H1 (cell line): ENCODE data around the gene ZNFX1. TPM values are rescaled to one million over a fixed set of nuclear protein-coding genes. Genes with fewer than 3 reads are reported as not detected.

Experiments
- CTCF ChIA-PET: fragments of 300-600 bp; sonication (Branson Sonifier 250); formaldehyde crosslinking; loops from one replicate; lab custom pipeline; 2021; ENCODE audit not compliant: partially characterized antibody; lab: Charles Lee
- POLR2A ChIA-PET: fragments of 300-600 bp; sonication (Branson Sonifier 250); formaldehyde crosslinking; loops from one replicate; lab custom pipeline; 2021; ENCODE audit warnings: inconsistent platforms; ENCODE audit not compliant: partially characterized antibody; lab: Charles Lee
- DNase-seq, 2 experiments: peaks; one replicate each; pipeline versions ENCODE4 v3.0.0 to v3.0.0-alpha.2; 2010 to 2022; ENCODE audit warnings: low spot score in 2 of 2, low read depth in 1 of 2, mixed read lengths in 1 of 2
- FAIRE-seq: peaks from 2 replicates; lab custom pipeline; 2011; peaks lifted over from hg19 to GRCh38; lab: Jason Lieb, UNC
- H2AFZ ChIP-seq: 2 replicates; pipeline ENCODE4 v1.8.1; 2012; ENCODE audit warnings: low read length, inconsistent platforms
- H2AK5ac ChIP-seq: 2 replicates; pipeline ENCODE4 v1.6.1; 2013; ENCODE audit warnings: low read depth, low read length
- H2BK120ac ChIP-seq: replicated peaks from 2 replicates; pipeline ENCODE3; 2013; ENCODE audit warnings: low read depth, low read length, inconsistent platforms
- H2BK12ac ChIP-seq: 2 replicates; pipeline ENCODE4 v1.6.1; 2013; ENCODE audit warnings: low read depth, low read length
- H2BK15ac ChIP-seq: 2 replicates; pipeline ENCODE4 v1.6.1; 2013; ENCODE audit warnings: low read length
- H2BK20ac ChIP-seq: 2 replicates; pipeline ENCODE4 v1.6.1; 2013; ENCODE audit warnings: low read length
- H2BK5ac ChIP-seq: 2 replicates; pipeline ENCODE4 v1.6.1; 2013; ENCODE audit warnings: low read depth, low read length
- H3K14ac ChIP-seq: 2 replicates; pipeline ENCODE4 v1.6.1; 2013; ENCODE audit warnings: inconsistent platforms; ENCODE audit not compliant: insufficient read length
- H3K18ac ChIP-seq: 2 replicates; pipeline ENCODE4 v1.6.1; 2013; ENCODE audit warnings: low read length; ENCODE audit errors: extremely low read depth
- H3K23ac ChIP-seq: 2 replicates; pipeline ENCODE4 v1.6.1; 2013; ENCODE audit warnings: inconsistent platforms; ENCODE audit not compliant: insufficient read length
- H3K23me2 ChIP-seq: 2 replicates; pipeline ENCODE4 v1.6.1; 2013; ENCODE audit warnings: low read depth, low read length
- H3K27ac ChIP-seq: 2 replicates; pipeline ENCODE4 v1.6.1; 2011; ENCODE audit warnings: low read depth, low read length, inconsistent platforms
- H3K27me3 ChIP-seq, 4 experiments: replicated peaks in 1 of 4; 1 replicate in 1 of 4; 2 replicates in 3 of 4; pipeline versions ENCODE4 v1.6.1 to v1.8.1; 2011 to 2013; ENCODE audit warnings: low read length in 3 of 4, mild to moderate bottlenecking in 3 of 4, inconsistent platforms in 2 of 4, mixed read lengths in 2 of 4, moderate library complexity in 1 of 4; ENCODE audit not compliant: control insufficient read depth in 3 of 4, insufficient read depth in 3 of 4; ENCODE audit errors: extremely low read depth in 1 of 4
- H3K36me3 ChIP-seq, 4 experiments: 2 replicates each; pipeline versions ENCODE4 v1.6.1 to v1.8.1; 2011 to 2013; ENCODE audit warnings: mild to moderate bottlenecking in 4 of 4, low read length in 3 of 4, moderate library complexity in 2 of 4, control low read depth in 1 of 4, inconsistent platforms in 1 of 4; ENCODE audit not compliant: insufficient read depth in 4 of 4, control insufficient read depth in 2 of 4
- H3K4ac ChIP-seq: replicated peaks from 2 replicates; pipeline ENCODE3; 2013; ENCODE audit warnings: low read length, low read depth, mixed read lengths, inconsistent platforms; ENCODE audit not compliant: insufficient read length
- H3K4me1 ChIP-seq, 4 experiments: replicated peaks in 1 of 4; 1 replicate in 1 of 4; 2 replicates in 3 of 4; pipeline versions ENCODE4 v1.6.1 to v1.8.1; 2011 to 2013; ENCODE audit warnings: low read length in 3 of 4, inconsistent platforms in 2 of 4, mixed read lengths in 1 of 4; ENCODE audit not compliant: insufficient read depth in 4 of 4, control insufficient read depth in 3 of 4
- H3K4me2 ChIP-seq, 2 experiments: 2 replicates each; pipeline versions ENCODE4 v1.6.1 to v1.8.1; 2011 to 2013; ENCODE audit warnings: low read depth in 2 of 2, low read length in 2 of 2, control low read depth in 1 of 2, inconsistent platforms in 1 of 2, mild to moderate bottlenecking in 1 of 2; ENCODE audit not compliant: insufficient read depth in 1 of 2
- H3K4me3 ChIP-seq, 4 experiments: fragments of 200-600, 300-600 bp in 1 of 4; sonication (generic), shearing (Covaris generic), sonication (Bioruptor Twin) in 1 of 4; 2 replicates each; pipeline versions ENCODE4 v1.5.1 to v1.8.1; 2011 to 2016; ENCODE audit warnings: low read length in 4 of 4, low read depth in 3 of 4, control low read depth in 2 of 4, inconsistent platforms in 2 of 4, mild to moderate bottlenecking in 2 of 4, mixed read lengths in 1 of 4, moderate library complexity in 1 of 4; ENCODE audit not compliant: insufficient read depth in 2 of 4; ENCODE audit errors: extremely low read depth in 1 of 4
- H3K56ac ChIP-seq: replicated peaks from 2 replicates; pipeline ENCODE3; 2013; ENCODE audit warnings: low read depth, mild to moderate bottlenecking, mixed read lengths, low read length, inconsistent platforms; ENCODE audit not compliant: insufficient read length
- H3K79me1 ChIP-seq: 2 replicates; pipeline ENCODE4 v1.6.1; 2013; ENCODE audit warnings: low read depth, low read length, control low read depth
- H3K79me2 ChIP-seq, 2 experiments: 2 replicates each; pipeline versions ENCODE4 v1.6.1 to v1.8.1; 2012 to 2013; ENCODE audit warnings: low read length in 2 of 2, mild to moderate bottlenecking in 2 of 2, inconsistent platforms in 1 of 2; ENCODE audit not compliant: insufficient read depth in 2 of 2, control insufficient read depth in 1 of 2
- H3K9ac ChIP-seq, 4 experiments: replicated peaks in 1 of 4; 1 replicate in 1 of 4; 2 replicates in 3 of 4; pipeline versions ENCODE4 v1.6.1 to v1.8.1; 2011 to 2013; ENCODE audit warnings: low read depth in 3 of 4, low read length in 3 of 4, control low read depth in 2 of 4, mild to moderate bottlenecking in 2 of 4, moderate library complexity in 2 of 4, inconsistent platforms in 1 of 4; ENCODE audit errors: extremely low read depth in 1 of 4
- H3K9me3 ChIP-seq, 2 experiments: 2 replicates each; pipeline versions ENCODE4 v1.6.1 to v1.8.1; 2012 to 2013; ENCODE audit warnings: mild to moderate bottlenecking in 2 of 2, moderate library complexity in 2 of 2, control low read depth in 1 of 2, inconsistent platforms in 1 of 2, low read depth in 1 of 2, low read length in 1 of 2, mixed read lengths in 1 of 2; ENCODE audit not compliant: insufficient read depth in 2 of 2
- H4K20me1 ChIP-seq, 2 experiments: replicated peaks in 1 of 2; 2 replicates each; pipeline versions ENCODE3 to v1.8.1; 2011 to 2013; ENCODE audit warnings: inconsistent platforms in 2 of 2, low read length in 2 of 2, mild to moderate bottlenecking in 1 of 2; ENCODE audit not compliant: insufficient read depth in 2 of 2, control insufficient read depth in 1 of 2
- H4K5ac ChIP-seq: 2 replicates; pipeline ENCODE4 v1.6.1; 2013; ENCODE audit warnings: low read length, low read depth, mixed read lengths, inconsistent platforms; ENCODE audit not compliant: insufficient read length
- H4K8ac ChIP-seq: 2 replicates; pipeline ENCODE4 v1.8.0; 2013; ENCODE audit warnings: mild to moderate bottlenecking, moderate library complexity, low read length, inconsistent platforms; ENCODE audit not compliant: insufficient read depth; ENCODE audit errors: extremely low read depth
- H4K91ac ChIP-seq: replicated peaks from 2 replicates; pipeline ENCODE3; 2013; ENCODE audit warnings: low read length, mixed read lengths, inconsistent platforms; ENCODE audit not compliant: insufficient read length
- CBX8 ChIP-seq: fragments of 300-800, 300-1000 bp; sonication (generic); IDR thresholded peaks from 2 replicates; pipeline ENCODE4 v1.7.1; 2016; ENCODE audit warnings: low read depth, low read length, borderline replicate concordance
- SIX5 ChIP-seq: IDR thresholded peaks from 2 replicates; pipeline ENCODE4 v1.6.1; 2011; ENCODE audit warnings: mild to moderate bottlenecking, low read depth, low read length
- TCF12 ChIP-seq: IDR thresholded peaks from 2 replicates; pipeline ENCODE4 v1.6.1; 2011; ENCODE audit warnings: low read depth, mild to moderate bottlenecking, low read length
- WGBS, 2 experiments: shearing (Covaris generic) in 1 of 2; methylation state at CpG; one replicate each; pipeline versions ENCODE4 v1.1.6 to v1.1.7; 2013 to 2015; ENCODE audit warnings: low lambda C conversion rate in 2 of 2, mixed read lengths in 2 of 2, inconsistent platforms in 1 of 2, low coverage in 1 of 2, missing lambda C conversion rate in 1 of 2; ENCODE audit not compliant: insufficient replicate concordance in 2 of 2, insufficient coverage in 1 of 2, insufficient read length in 1 of 2; ENCODE audit errors: extremely low coverage in 1 of 2, missing lambda C conversion rate in 1 of 2; 5-methylcytosine and 5-hydroxymethylcytosine counted together
- polyA plus RNA-seq, 7 experiments: library from polyadenylated mRNA; depleted of rRNA in 3 of 7; stranded (reverse) in 5 of 7; unstranded in 2 of 7; fragments of >200 nt in 5 of 7; fragments of 200-250 nt in 2 of 7; gene quantifications; 1 replicate in 5 of 7; 2 replicates in 1 of 7; 4 replicates in 1 of 7; pipeline versions ENCODE4 v1.2.1 to v1.2.3, GENCODE V29; 2011 to 2013; ENCODE audit warnings: missing spikeins in 2 of 7, mixed read lengths in 2 of 7
- total RNA-seq: library from RNA; stranded (reverse); fragmentation: NEBNext Ultra II Directional; extraction: Animal tissue kit (Norgen Biotek cat#: 25700); gene quantifications from 2 replicates; pipeline ENCODE4 v1.2.1, GENCODE V29; 2021

ZNFX1 gene
- total and polyA plus RNA-seq, 2 of the 8 experiments (the other 6 are each of a cell fraction or from before 2014, with no cell fraction given): 3.1 to 11.3 TPM

DNA sequence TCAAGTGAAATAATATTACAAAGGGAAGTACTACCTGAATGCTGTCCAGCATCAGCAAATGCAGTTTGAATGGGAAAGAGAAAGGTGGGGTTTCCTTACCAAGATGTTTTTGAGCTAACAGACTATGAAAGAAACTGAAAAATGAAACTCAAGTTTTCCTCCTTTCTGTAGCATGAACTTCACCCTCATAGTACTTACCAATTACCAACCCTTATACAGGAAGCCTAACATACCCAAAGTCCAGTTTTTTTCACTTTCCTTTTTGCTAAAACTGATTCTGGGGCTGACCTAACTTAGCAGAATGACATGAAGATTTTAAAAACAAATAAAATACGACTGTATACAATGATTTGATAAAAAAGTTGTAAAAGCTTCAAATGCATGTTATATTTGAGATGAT, 5.2 kb downstream of the ZNFX1 start:
- peaks cover 0 to 3% of the 10 kb centered on the region in 2 experiments for H4K20me1 ChIP-seq
- no peak overlapping the region for H2AK5ac ChIP-seq
- no peak overlapping the region for H2BK120ac ChIP-seq
- TF ChIP-seq SIX5: no peak
- TF ChIP-seq CBX8: no peak
- TF ChIP-seq TCF12: no peak
- H3K4me3 ChIP-seq: no peak overlapping the region
- no peaks in the 10 kb centered on the region for H3K9me3 ChIP-seq
- ChIA-PET POLR2A (interaction anchor here (1.2 to 13.0 kb wide), 2 partner anchors 7 to 16 kb away, joined by 4 to 114 read pairs; partner anchors contain the start of gene ZNFX1), CTCF (interaction anchor here (1.0 to 1.8 kb wide), 2 partner anchors 47 to 55 kb away, joined by 3 to 6 read pairs; no protein-coding TSS in a partner anchor)
- H3K56ac ChIP-seq: no peak overlapping the region
- no peak overlapping the region for H2BK5ac ChIP-seq
- no peak overlapping the region for H3K4me2 ChIP-seq
- H3K18ac ChIP-seq: no peak overlapping the region
- no peak for DNase-seq
- H3K4ac ChIP-seq: no peak overlapping the region
- H3K79me1 ChIP-seq: peaks cover 3% of the 10 kb centered on the region; the same call in 1 of the 2 replicates
- no peak overlapping the region for H2BK20ac ChIP-seq
- H3K79me2 ChIP-seq: peaks cover 4 to 58% of the 10 kb centered on the region in 2 experiments
- peaks cover 6 to 49% (median 33%) of the 10 kb centered on the region in 4 experiments; a peak in 7 of 8 replicates for H3K36me3 ChIP-seq
- no peak overlapping the region for H2BK15ac ChIP-seq
- no peak overlapping the region for H3K23ac ChIP-seq
- no peak overlapping the region for H3K27ac ChIP-seq
- H4K8ac ChIP-seq: no peak overlapping the region
- no peak overlapping the region for H2BK12ac ChIP-seq
- FAIRE-seq: no peak
- H3K9ac ChIP-seq: no peak overlapping the region
- H2AFZ ChIP-seq: no peak overlapping the region
- peaks cover 2% of the 10 kb centered on the region for H3K23me2 ChIP-seq
- no peak overlapping the region for H3K14ac ChIP-seq
- no peaks in the 10 kb centered on the region for H3K27me3 ChIP-seq
- H4K5ac ChIP-seq: no peak overlapping the region
- H4K91ac ChIP-seq: no peak overlapping the region
- 100% methylated on average over 1 of the region's 1 CpG; no CpG with 5 or more reads in 1 of the 2 experiments for WGBS, 2 experiments
- no peaks in the 10 kb centered on the region for H3K4me1 ChIP-seq
